SK-N-SH (cell line): ENCODE data around the gene KIF5C. TPM values are rescaled to one million over a fixed set of nuclear protein-coding genes. Genes with fewer than 3 reads are reported as not detected.

Experiments used
- CTCF ChIA-PET: fragments of 300-600, 350-600 bp; formaldehyde crosslinking; extraction: SDS; loops from one replicate; lab custom pipeline; 2021; lab: Yijun Ruan, JAX
- POLR2A ChIA-PET: fragments of 350-600 bp; sonication (Branson Sonifier 250); formaldehyde crosslinking; extraction: SDS; loops from one replicate; lab custom pipeline; 2020; ENCODE audit warnings: antibody characterized with exemption, inconsistent platforms; lab: Yijun Ruan, JAX
- DNase-seq: peaks from one replicate; pipeline ENCODE4 v3.0.0; 2012
- H2AFZ ChIP-seq: fragments of 200-600 bp; sonication (generic); 2 replicates; pipeline ENCODE4 v1.8.1; 2016; ENCODE audit warnings: antibody characterized with exemption, mild to moderate bottlenecking, low read depth
- H3F3A ChIP-seq: fragments of 200-600 bp; sonication (generic); replicated peaks from 2 replicates; pipeline ENCODE3; 2016; ENCODE audit warnings: antibody characterized with exemption, mild to moderate bottlenecking; ENCODE audit not compliant: insufficient read depth
- H3K27ac ChIP-seq, 2 experiments: fragments of 200-500 bp in 1 of 2; fragments of 200-600 bp in 1 of 2; sonication (Bioruptor generic) in 1 of 2; sonication (generic), shearing (Covaris generic) in 1 of 2; 2 replicates each; pipeline versions ENCODE4 v1.5.1 to v1.6.1; 2014 to 2016; ENCODE audit warnings: low read depth in 2 of 2, inconsistent platforms in 1 of 2, low read length in 1 of 2, mild to moderate bottlenecking in 1 of 2, mixed read lengths in 1 of 2
- H3K27me3 ChIP-seq: fragments of 200-600 bp; sonication (generic), shearing (Covaris generic); 2 replicates; pipeline ENCODE4 v1.6.1; 2016; ENCODE audit warnings: mixed run types; ENCODE audit not compliant: insufficient read depth
- H3K36me3 ChIP-seq, 2 experiments: fragments of 200-500 bp in 1 of 2; fragments of 200-600 bp in 1 of 2; sonication (Bioruptor generic) in 1 of 2; sonication (generic) in 1 of 2; replicated peaks in 1 of 2; 2 replicates each; pipeline versions ENCODE3 to v1.5.1; 2014 to 2016; ENCODE audit warnings: low read length in 1 of 2, mild to moderate bottlenecking in 1 of 2; ENCODE audit not compliant: insufficient read depth in 2 of 2, control insufficient read depth in 1 of 2
- H3K4me1 ChIP-seq, 2 experiments: fragments of 200-500 bp in 1 of 2; fragments of 200-600 bp in 1 of 2; sonication (Bioruptor generic) in 1 of 2; sonication (generic), shearing (Covaris generic) in 1 of 2; 2 replicates each; pipeline versions ENCODE4 v1.5.1 to v1.6.1; 2014 to 2016; ENCODE audit warnings: low read depth in 1 of 2, low read length in 1 of 2, mixed run types in 1 of 2; ENCODE audit not compliant: insufficient read depth in 2 of 2, control insufficient read depth in 1 of 2
- H3K4me2 ChIP-seq: fragments of 200-600 bp; sonication (generic), shearing (Covaris generic); 2 replicates; pipeline ENCODE4 v1.6.1; 2017; ENCODE audit warnings: mixed run types
- H3K4me3 ChIP-seq, 2 experiments: fragments of 200-500 bp in 1 of 2; fragments of 200-600 bp in 1 of 2; sonication (Bioruptor generic) in 1 of 2; sonication (generic), shearing (Covaris generic) in 1 of 2; 2 replicates each; pipeline versions ENCODE4 v1.5.1 to v1.8.1; 2014 to 2016; ENCODE audit warnings: low read depth in 2 of 2, inconsistent platforms in 1 of 2, low read length in 1 of 2, mild to moderate bottlenecking in 1 of 2, mixed read lengths in 1 of 2, moderate library complexity in 1 of 2
- H3K79me2 ChIP-seq: fragments of 200-600 bp; sonication (generic); 2 replicates; pipeline ENCODE4 v1.8.1; 2017; ENCODE audit warnings: mild to moderate bottlenecking; ENCODE audit not compliant: insufficient read depth
- H3K9ac ChIP-seq: fragments of 200-600 bp; sonication (generic); 2 replicates; pipeline ENCODE4 v1.6.1; 2017; ENCODE audit warnings: mixed run types
- H3K9me2 ChIP-seq: fragments of 200-600 bp; sonication (generic); 2 replicates; pipeline ENCODE4 v1.6.1; 2017; ENCODE audit warnings: mixed run types
- H3K9me3 ChIP-seq: fragments of 200-600 bp; sonication (generic); 2 replicates; pipeline ENCODE4 v1.6.1; 2017; ENCODE audit warnings: mixed run types, mild to moderate bottlenecking, moderate library complexity
- H4K20me1 ChIP-seq: fragments of 200-600 bp; sonication (generic); 2 replicates; pipeline ENCODE4 v1.6.1; 2017; ENCODE audit warnings: mild to moderate bottlenecking, mixed run types; ENCODE audit not compliant: insufficient read depth
- CHD2 ChIP-seq: fragments of 150-350 bp; IDR thresholded peaks from 2 replicates; pipeline ENCODE4 v1.6.1; 2018; ENCODE audit warnings: low read length; ENCODE audit not compliant: partially characterized antibody
- FOXM1 ChIP-seq: IDR thresholded peaks from 2 replicates; pipeline ENCODE4 v1.4.0; 2012; ENCODE audit warnings: low read depth, mild to moderate bottlenecking
- GATA2 ChIP-seq: sonication (generic); formaldehyde crosslinking; IDR thresholded peaks from 2 replicates; pipeline ENCODE4 v1.5.0; 2020; ENCODE audit warnings: mild to moderate bottlenecking, missing genetic modification reagents
- JUND ChIP-seq: IDR thresholded peaks from 2 replicates; pipeline ENCODE4 v1.4.0; 2012
- MXI1 ChIP-seq: IDR thresholded peaks from 2 replicates; pipeline ENCODE4 v1.6.1; 2012; ENCODE audit warnings: mild to moderate bottlenecking, low read depth, low read length, improper control_type of control experiment
- NFIC ChIP-seq: IDR thresholded peaks from 2 replicates; pipeline ENCODE4 v1.4.0; 2012; ENCODE audit warnings: borderline replicate concordance
- NRF1 ChIP-seq: IDR thresholded peaks from 2 replicates; pipeline ENCODE4 v1.6.1; 2012; ENCODE audit warnings: low read depth, mild to moderate bottlenecking, low read length
- POLR2AphosphoS5 ChIP-seq: IDR thresholded peaks from 2 replicates; pipeline ENCODE4 v1.6.1; 2012; ENCODE audit warnings: low read depth, low read length
- RAD21 ChIP-seq: IDR thresholded peaks from 2 replicates; pipeline ENCODE4 v1.6.1; 2012; ENCODE audit warnings: mild to moderate bottlenecking, low read length
- RFX5 ChIP-seq: IDR thresholded peaks from 2 replicates; pipeline ENCODE4 v1.6.1; 2012; ENCODE audit warnings: mild to moderate bottlenecking, improper control_type of control experiment, low read length
- RXRA ChIP-seq: IDR thresholded peaks from 2 replicates; pipeline ENCODE4 v1.4.0; 2012; ENCODE audit warnings: low read depth, mild to moderate bottlenecking, borderline replicate concordance
- SMC3 ChIP-seq: IDR thresholded peaks from 2 replicates; pipeline ENCODE4 v1.6.1; 2012; ENCODE audit warnings: low read depth, low read length, improper control_type of control experiment
- TCF12 ChIP-seq: IDR thresholded peaks from 2 replicates; pipeline ENCODE4 v1.4.0; 2012
- USF2 ChIP-seq: fragments of 150-350 bp; IDR thresholded peaks from 2 replicates; pipeline ENCODE4 v1.6.1; 2017; ENCODE audit warnings: antibody characterized with exemption, low read length, low read depth, borderline replicate concordance
- YY1 ChIP-seq: IDR thresholded peaks from 2 replicates; pipeline ENCODE4 v1.4.0; 2012; ENCODE audit warnings: low read depth, mild to moderate bottlenecking
- ZBTB33 ChIP-seq: IDR thresholded peaks from 2 replicates; pipeline ENCODE4 v1.4.0; 2012; ENCODE audit warnings: low read depth, borderline replicate concordance
- WGBS: methylation state at CpG from one replicate; pipeline ENCODE4 v1.1.6; 2017; ENCODE audit warnings: low lambda C conversion rate; 5-methylcytosine and 5-hydroxymethylcytosine counted together
- polyA plus RNA-seq, 3 experiments: library from polyadenylated mRNA; depleted of rRNA; stranded (reverse); fragments of >200 nt; gene quantifications; 2 replicates each; pipeline ENCODE4 v1.2.3, GENCODE V29; 2012
- TF ChIP-seq, protein P1 (sequence below): fragments of 200-600 bp; sonication (generic); IDR thresholded peaks from 2 replicates; pipeline ENCODE4 v1.6.1; 2017; ENCODE audit warnings: antibody characterized with exemption, mild to moderate bottlenecking, moderate library complexity
- TF ChIP-seq, protein P2 (sequence below): IDR thresholded peaks from 2 replicates; pipeline ENCODE4 v1.4.0; 2012; ENCODE audit warnings: low read depth

KIF5C gene
- polyA plus RNA-seq, 1 of the 3 experiments (the other 2 are of a cell fraction), result 3.9 TPM

DNA sequence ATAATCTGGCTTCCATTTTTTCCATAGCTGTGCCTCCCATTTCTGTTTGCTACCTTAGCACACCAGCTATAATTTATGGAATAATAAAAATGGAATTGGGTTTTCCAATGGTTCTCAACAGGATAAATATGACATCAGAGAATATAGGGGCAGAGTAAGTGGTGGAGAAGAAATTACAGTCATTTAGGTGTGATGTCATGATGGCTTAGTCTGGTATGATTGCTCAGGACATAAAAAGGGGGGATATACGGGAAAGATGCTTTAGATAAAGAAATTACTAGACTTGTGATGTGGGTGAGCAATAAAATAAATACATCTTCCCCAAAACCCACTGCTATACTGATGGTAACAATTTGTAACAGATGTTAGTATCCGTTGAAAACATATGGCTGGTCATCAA lies 21.6 kb upstream of the KIF5C start:
- ChIA-PET CTCF (interaction anchor here (1.0 to 1.3 kb wide), 2 partner anchors 36 to 876 kb away, joined by 3 read pairs; no protein-coding TSS in a partner anchor), POLR2A (no interaction called here)
- H3K9ac ChIP-seq, result no peak overlapping the region
- no peaks in the 10 kb centered on the region for H3K36me3 ChIP-seq
- TF ChIP-seq RAD21, result no peak
- no peaks in the 10 kb centered on the region; the same call in 1 of the 2 replicates for H3K27me3 ChIP-seq
- no peak overlapping the region for H3K4me2 ChIP-seq
- H3K4me3 ChIP-seq, result no peak overlapping the region
- H3K9me2 ChIP-seq, result no peaks in the 10 kb centered on the region
- no peak overlapping the region for H2AFZ ChIP-seq
- H3K9me3 ChIP-seq, result no peaks in the 10 kb centered on the region
- no peak overlapping the region for H3K27ac ChIP-seq
- no peaks in the 10 kb centered on the region for H3F3A ChIP-seq
- no peaks in the 10 kb centered on the region for H3K4me1 ChIP-seq
- no peaks in the 10 kb centered on the region for H3K79me2 ChIP-seq
- WGBS, result 4% methylated on average over 2 of the region's 2 CpGs
- no peaks in the 10 kb centered on the region for H4K20me1 ChIP-seq
- no peak for DNase-seq

DNA sequence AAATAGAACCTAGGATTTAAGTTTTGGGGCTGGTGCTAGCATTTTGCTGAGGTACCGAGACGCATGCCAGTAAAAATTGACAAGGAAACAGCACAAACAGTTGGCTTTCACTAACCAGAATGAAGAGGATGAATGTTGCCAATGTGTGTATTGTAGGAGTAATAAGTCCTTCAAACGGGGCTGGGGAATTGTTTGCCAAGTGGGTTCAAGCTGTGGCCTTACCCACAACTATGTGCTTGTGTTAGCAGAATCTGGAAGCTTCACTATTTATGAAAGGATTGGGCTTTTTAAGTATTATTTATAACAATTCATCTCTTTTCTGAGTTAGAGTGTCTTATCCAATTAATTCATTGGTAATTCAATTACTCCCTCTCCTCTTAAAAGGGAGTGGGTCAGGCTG lies 15.0 kb upstream of the KIF5C start:
- Histone ChIP-seq H3K9ac (no peak overlapping the region), H3K79me2 (no peaks in the 10 kb centered on the region), H3K4me3 (no peak overlapping the region), H3K27me3 (no peaks in the 10 kb centered on the region; the same call in 1 of the 2 replicates), H4K20me1 (no peaks in the 10 kb centered on the region), H3K4me2 (no peak overlapping the region), H3K4me1 (no peaks in the 10 kb centered on the region), H3K27ac (no peak overlapping the region), H3K9me2 (no peaks in the 10 kb centered on the region), H3K9me3 (no peaks in the 10 kb centered on the region), H3F3A (no peaks in the 10 kb centered on the region), H3K36me3 (no peaks in the 10 kb centered on the region), H2AFZ (no peak overlapping the region)
- TF ChIP-seq FOXM1 (no peak), SMC3 (no peak), ZBTB33 (no peak), GATA2 (no peak), USF2 (no peak), RXRA (no peak), NFIC (no peak), NRF1 (no peak), TCF12 (no peak), MXI1 (no peak), JUND (no peak), CHD2 (no peak), YY1 (no peak), RAD21 (no peak), POLR2AphosphoS5 (no peak), RFX5 (no peak)
- TF ChIP-seq, protein P1, sequence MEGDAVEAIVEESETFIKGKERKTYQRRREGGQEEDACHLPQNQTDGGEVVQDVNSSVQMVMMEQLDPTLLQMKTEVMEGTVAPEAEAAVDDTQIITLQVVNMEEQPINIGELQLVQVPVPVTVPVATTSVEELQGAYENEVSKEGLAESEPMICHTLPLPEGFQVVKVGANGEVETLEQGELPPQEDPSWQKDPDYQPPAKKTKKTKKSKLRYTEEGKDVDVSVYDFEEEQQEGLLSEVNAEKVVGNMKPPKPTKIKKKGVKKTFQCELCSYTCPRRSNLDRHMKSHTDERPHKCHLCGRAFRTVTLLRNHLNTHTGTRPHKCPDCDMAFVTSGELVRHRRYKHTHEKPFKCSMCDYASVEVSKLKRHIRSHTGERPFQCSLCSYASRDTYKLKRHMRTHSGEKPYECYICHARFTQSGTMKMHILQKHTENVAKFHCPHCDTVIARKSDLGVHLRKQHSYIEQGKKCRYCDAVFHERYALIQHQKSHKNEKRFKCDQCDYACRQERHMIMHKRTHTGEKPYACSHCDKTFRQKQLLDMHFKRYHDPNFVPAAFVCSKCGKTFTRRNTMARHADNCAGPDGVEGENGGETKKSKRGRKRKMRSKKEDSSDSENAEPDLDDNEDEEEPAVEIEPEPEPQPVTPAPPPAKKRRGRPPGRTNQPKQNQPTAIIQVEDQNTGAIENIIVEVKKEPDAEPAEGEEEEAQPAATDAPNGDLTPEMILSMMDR, result no peak
- TF ChIP-seq, protein P2, sequence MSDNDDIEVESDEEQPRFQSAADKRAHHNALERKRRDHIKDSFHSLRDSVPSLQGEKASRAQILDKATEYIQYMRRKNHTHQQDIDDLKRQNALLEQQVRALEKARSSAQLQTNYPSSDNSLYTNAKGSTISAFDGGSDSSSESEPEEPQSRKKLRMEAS, result no peak
- 68% methylated on average over 3 of the region's 3 CpGs for WGBS
- CTCF ChIA-PET, result no interaction called here
- no peak for DNase-seq
- POLR2A ChIA-PET, result no interaction called here
